Epidermal melanocyte (primary cell): ENCODE measurements around the gene ACKR2.

Experiments used
- DNase-seq: peaks from one replicate; pipeline ENCODE4 v3.0.0; 2011; ENCODE audit warnings: low spot score; ENCODE audit not compliant: insufficient read length

The ACKR2 gene, protein sequence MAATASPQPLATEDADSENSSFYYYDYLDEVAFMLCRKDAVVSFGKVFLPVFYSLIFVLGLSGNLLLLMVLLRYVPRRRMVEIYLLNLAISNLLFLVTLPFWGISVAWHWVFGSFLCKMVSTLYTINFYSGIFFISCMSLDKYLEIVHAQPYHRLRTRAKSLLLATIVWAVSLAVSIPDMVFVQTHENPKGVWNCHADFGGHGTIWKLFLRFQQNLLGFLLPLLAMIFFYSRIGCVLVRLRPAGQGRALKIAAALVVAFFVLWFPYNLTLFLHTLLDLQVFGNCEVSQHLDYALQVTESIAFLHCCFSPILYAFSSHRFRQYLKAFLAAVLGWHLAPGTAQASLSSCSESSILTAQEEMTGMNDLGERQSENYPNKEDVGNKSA

DNA sequence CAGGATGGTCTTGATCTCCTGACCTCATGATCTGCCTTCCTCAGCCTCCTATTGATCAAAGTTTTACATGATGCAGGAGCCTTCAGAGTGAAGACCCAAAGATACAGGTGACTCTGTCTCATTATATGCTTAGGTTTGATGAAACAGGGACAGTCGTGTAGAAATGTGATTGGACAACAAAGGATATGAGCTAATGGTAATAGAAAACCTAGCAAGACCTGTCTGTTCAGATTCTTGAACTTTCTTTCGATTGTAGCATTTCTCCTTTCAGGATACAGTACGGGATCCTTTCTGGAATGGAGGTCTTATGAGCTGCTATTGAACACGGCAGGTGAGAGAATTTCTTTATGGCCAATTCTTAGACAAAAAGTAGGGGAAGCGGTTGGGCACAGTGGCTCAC is at the start of gene ACKR2:
Gene ACKR2 (plus strand): TSS at position 244 of the 400 bp plus-strand sequence. CDS start 55,058 bp downstream, outside the sequence.
- no peak for DNase-seq

DNA sequence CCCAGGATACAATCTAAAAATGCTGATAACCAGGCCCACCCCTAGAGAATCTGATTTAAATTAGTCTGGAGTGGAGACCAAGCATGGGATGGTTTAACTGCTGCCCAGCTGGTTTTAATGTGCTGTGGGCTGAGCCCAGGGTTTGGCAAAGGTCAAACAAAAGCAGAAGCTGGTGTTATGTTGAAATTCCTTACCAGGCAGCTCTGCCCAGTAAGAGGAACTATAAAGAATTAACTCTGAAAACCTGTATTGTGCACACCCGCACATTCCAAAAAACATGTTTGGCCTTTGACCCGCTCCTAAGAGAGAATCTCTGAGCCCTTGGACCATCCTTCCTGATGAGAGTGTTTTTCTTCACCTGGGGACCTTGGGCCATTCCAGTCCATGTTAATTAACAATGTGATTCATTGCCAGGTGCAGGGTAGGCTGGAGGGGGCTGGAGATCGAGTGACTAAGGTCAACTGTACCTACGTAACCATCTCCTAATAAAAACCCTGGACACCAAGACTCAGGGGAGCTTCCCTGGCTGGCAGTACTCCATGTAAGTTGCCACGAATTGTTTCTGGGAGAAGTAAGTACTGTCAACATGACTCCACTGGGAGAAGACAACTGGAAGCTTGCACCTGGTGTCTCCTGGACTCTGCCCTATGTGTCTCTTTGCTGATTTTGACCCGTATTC is 47.1 kb upstream of the ACKR2 start:
- no peak for DNase-seq

DNA sequence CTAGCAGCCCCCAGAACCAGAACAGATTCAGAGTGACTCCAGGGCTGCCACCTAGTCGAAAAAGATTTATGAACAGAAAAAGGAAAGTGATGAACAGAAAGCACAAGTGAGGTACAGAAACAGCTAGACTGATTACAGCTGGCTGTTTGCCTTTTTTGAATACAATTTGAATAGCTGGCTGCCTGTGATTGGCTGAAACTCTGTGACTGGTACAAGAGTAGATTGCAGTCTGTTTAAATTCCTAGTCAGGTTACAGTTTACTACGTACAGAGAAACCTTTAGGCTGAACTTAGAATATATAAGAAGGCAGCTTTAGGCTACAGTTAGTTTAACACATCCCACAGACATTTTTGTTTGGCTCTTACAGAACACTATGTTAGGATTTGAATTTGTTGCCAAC is 46.2 kb upstream of the ACKR2 start:
- no peak for DNase-seq

DNA sequence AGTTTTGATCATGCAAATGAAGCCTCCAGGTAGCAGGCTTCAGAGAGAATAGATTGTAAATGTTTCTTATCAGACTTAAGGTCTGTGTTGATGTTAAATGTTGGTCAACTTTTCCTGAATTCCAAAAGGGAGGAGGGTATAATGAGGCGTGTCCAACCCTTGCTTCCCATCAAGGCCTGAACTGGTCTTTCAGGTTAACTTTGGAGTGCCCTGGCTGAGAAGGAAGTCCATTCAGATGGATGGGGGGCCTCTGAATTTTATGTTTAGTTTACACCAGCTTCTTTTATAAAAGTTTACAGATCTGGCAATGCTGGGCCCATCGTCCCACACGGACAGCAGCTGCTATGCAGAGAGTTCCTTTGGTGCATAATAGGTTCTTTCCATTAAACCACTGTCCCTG is 45.1 kb upstream of the ACKR2 start:
- no peak for DNase-seq

DNA sequence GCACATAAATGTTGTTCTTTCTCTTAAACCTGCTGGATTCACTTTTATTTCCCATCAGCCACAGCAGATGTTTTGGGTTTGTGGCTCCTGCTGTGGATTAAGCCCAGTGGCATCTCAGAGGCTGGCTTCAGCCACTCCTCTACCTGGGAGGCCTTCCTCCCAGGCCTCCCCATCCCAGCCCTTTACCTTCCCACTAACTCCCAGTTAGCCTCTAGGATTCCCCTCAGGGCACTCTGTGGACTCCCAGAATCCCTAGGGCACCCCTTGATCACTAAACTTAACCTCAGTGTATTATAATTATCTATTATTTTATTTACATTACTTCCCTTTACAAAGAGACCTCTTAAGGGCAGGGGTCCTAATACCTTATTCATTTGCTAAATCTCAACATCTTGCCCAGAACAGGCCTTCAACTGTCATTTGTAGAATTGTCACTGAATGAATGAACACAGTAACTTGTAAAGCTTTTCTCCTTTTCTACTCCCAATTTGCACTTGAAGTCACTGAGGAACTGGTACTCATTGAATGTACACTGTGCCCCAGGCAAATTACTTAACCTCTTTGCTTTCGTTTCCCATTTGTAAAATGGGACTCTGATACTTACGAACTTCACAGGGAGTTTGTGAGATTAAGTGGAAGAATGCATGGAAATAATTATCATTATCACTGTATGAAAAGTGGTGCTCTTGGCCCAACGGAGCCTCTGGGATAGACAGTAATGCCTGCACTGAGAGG is 44.5 kb upstream of the ACKR2 start:
- DNase-seq = peak; percentile 34

DNA sequence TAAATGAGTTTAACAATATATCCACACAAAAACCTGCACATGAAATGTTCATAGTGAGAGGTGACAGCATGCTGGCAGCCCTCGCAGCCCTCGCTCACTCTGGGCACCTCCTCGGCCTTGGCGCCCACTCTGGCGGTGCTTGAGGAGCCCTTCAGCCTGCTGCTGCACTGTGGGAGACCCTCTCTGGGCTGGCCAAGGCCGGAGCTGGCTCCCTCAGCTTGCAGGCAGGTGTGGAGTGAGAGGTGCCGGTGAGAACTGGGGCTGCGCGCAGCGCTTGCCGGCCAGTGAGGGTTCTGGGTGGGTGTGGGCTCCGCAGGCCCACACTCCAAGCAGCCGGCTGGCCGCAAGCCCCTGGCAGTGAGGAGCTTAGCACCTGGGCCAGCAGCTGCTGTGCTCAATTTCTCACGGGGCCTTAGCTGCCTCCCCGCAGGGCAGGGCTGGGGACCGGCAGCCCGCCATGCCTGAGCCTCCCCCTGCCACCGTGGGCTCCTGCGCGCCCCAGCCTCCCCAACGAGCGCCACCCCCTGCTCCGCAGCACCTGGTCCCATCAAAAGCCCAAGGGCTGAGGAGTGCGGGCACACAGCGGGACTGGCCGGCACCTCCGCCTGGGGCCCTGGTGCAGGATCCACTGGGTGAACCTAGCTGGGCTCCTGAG is 39.6 kb upstream of the ACKR2 start:
- no peak for DNase-seq

DNA sequence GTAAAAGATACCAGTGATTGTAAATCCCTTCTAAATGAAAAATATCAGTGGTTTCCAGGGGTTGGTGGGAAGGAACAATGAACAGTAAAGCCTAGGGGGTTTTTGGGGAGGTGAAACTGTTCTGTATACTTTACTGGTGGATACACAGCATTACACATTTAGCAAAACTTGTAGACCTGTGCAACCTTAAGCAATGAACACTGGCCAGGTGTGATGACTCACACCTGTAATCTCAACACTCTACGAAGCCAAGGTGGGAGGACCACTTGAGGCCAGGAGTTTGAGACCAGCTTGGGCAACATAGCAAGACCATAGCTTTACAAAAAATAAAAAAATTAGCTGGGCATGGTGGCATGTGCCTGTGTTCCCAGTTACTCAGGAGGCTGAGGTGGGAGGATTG is 38.0 kb upstream of the ACKR2 start:
- DNase-seq = no peak

DNA sequence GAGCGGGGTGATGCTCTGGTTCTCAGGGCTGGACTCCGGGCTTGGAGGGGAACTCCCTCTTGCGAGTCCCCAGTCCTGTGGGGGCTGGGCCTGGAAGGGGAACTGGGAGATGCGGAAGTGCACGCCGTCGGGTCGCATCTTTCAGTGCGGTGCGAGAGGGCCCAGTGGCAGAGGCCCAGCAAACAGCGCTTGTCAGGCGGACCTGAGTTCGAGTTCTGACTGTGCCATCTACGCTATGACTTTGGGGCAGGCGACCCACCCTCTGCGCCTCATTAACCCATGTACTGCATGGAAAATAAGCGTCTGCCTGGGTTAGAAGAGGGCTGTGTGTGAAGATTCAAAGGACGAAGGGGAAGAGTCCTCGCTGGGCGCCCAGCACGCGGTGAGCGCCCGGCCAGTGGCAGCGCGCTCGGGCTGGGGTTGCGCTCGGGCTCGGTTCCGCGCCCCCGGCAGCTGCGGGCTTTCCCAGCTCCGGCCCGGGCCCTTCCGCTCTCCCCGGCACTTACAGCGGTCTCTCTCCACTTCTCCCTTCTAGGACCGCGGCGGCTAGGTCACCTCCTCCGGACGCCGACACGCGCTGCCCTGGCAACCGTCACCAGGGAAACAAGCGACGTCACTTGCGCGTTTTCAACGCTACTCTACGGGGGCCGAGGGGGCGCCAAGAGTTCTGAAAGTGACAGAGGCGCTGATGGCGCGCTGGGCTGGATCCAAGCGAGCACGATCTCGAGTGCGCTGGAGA is 36.4 kb upstream of the ACKR2 start, which contains the start of gene CCDC13:
Gene CCDC13 (minus strand): TSS at position 584 of the 739 bp plus-strand sequence. CDS start 14,908 bp downstream, outside the sequence.
- peak; percentile 79 for DNase-seq

DNA sequence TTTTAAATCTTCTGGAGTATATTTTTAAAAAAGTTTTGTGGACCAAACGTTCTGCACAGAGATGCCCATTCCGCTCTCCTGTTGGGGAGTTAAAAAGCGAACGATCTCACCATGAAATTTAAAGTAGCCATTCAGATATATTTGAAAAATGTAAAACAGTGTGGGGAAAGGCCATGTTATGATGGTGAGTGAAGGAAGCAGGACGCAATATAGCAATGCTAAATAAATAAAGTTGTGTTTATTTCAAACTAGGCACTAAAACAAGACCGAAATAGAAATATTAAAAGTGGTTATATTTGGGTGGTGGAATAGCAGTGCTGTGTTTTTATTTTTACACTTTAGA is 35.9 kb upstream of the ACKR2 start:
- no peak for DNase-seq

DNA sequence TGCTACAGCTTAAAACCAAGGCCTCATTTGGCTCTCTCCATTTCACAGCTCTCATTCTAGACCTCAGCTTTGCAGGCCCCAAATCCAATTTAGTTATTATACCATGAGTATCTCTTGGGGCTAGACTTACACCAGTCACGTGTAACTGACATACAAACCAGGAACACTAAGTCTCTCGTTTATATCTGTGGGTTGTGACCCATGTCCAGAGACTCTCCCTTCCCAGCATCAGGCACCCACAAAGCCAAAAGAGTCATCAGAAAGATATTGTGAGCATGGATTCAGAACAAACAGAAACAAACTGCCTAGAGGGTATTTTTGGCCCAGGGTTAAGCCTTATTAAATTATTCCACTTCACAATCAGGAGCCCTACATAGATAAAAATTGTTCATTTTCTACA is 30.6 kb upstream of the ACKR2 start:
- DNase-seq = no peak

DNA sequence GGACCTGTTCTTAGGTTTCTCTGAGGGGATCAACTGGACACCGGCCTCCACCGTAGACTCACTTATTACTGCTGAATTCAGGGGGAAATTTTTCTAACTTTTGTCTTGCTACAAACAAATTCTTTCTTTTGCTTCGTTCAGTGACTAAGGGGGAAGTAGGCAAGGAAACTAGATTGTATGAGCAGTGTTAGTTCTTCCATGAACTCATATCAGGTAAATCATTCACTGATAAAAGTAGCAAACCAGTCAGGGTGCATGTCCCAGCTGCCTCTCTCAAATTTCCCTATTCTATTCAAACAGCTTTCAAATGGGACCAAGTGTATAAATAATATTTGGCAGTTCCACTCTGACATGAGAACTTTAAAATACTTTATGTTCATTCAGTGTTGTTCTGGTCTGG is 28.8 kb upstream of the ACKR2 start:
- DNase-seq = no peak

DNA sequence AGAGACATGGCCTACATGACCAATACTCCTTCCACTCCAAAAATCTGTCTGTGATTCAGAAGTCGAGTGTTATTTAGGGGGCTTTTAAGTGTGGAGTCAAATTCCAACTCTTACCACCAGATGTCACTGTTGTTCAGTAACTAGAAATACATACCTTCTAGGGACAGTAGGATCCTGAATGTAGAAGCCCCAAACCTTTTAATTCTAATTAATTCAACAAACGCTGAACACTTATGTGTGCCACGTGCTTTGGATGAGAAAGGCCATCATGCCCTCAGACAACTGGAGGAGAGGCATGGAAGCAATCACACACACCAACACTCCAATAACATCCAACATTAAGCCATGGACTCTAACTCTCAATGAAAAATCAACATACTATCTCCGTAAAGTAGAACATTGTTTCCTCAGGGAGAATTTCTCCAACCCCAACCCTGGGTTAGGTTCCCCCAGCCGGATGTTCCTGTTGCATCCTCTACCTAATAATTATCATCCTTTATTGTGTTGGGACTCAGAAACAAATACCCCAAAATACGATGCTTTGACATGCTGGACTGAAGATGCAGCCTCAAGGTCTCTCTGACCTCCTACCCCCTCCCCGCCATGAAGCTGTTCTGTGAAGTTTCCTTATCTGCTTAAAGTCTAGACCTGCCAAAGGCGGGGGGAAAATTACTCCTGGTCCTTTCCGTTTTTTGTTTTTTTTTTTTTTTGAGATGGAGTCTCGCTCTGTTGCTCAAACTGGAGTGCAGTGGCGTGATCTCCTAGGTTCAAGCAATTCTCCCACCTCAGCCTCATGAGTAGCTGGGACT is 28.1 kb upstream of the ACKR2 start:
- peak; percentile 70 for DNase-seq

DNA sequence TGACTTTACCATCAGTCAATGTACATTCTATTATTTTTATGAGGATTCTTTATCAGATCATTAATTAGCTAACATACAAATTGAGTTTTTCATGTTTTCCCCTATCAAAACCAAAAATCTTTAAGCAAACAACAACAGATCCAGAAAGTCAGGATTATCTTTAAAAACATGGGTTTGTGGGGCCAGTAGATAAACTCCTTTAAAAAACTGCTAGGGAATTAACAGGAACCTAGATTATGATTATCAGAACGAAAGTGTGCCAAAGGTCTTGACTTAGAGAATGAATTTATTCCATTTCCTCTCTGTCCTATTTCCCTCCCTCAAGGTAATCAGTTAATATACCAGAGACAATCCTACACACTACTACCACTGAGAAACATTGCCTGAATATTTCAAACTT is 23.0 kb upstream of the ACKR2 start:
- no peak for DNase-seq

DNA sequence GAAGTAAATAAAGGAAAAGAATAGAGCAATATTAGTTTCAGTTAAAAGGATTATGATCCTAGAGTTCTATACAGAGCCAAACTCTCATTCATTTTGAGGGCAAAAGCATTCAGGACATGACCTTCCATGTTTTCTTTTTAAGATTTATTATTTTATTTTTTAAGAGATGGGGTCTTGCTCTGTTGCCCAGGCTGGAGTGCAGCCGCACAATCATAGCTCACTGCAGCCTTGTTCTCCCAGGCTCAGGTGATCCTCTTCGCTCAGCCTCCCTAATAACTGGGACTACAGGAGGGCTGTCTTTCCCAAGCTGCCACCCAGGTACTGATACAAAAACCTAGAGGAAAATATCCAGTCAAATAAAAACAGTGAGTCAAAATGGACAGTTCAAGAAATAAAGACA is 22.6 kb upstream of the ACKR2 start:
- no peak for DNase-seq

DNA sequence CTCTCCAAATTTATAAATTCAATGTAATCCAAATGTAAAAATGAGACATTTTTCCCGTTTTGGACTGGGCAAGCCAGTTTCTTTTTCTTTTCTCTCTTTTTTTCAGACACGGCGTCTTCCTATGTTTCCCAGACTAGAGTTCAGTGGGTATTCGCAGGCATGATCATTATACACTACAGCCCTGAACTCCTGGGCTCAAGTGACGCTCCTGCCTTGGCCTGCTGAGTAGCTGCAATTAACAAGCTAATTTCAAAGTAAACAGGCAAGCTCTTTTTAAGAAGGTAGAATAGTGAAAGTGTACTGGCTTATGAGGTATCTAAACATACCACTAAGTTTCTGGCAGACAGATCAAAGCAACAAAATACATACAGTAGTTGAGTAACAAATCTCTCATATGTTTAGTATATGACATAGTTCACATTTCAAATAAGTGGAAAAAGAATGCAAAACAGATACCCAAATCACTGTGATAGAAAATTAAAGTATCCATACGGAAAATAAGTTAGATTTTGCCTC is 18.5 kb upstream of the ACKR2 start:
- DNase-seq = no peak

DNA sequence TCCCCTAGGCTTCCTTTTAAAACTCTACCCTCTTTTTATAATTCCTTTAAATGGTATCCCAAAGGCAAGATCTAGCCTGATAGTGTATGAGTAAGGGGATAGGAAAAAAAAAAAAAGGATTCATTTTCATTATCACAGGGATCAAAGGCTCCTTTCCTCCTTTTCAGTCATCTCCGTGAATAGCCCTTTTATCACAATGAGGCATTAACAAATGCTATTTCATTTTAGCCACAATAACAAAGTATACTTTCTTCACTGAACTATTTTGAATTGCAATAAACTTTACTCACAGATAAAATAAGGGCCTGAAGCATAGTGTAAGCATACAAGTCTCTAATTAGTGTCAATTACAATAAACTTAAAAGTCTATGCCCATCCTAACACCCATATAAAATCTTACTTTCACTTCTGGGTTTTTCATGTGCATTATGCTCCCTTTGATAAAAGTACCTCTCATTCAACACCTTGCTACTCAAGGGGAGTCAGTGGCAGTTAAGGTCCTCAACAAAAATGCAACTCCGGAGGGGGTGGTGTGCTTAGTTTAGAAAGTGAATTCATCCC is 13.5 kb upstream of the ACKR2 start:
- DNase-seq = no peak

DNA sequence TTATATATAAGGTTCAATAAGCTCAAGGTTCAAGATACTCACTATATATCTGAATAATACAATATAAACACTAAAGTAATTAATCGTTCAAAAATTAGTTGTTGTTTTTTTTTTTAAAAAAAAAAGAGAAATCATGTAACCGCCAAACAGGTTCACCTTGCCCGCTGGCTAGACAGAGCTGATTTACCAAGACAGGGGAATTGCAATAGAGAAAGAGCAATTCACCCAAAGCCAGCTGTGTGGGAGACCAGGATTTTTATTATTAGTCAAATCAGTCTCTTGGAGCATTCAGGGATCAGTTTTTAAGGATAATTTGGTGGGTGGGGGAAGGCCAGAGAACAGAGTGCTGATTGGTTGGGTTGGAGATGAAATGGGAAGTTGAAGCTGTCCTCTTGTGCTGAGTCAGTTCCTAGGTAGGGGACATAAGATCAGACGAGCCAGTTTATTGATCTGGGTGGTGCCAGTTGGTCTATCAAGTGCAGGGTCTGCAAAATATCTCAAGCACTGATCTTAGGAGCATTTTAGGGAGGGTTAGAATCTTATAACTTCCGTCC is 12.8 kb upstream of the ACKR2 start:
- no peak for DNase-seq

DNA sequence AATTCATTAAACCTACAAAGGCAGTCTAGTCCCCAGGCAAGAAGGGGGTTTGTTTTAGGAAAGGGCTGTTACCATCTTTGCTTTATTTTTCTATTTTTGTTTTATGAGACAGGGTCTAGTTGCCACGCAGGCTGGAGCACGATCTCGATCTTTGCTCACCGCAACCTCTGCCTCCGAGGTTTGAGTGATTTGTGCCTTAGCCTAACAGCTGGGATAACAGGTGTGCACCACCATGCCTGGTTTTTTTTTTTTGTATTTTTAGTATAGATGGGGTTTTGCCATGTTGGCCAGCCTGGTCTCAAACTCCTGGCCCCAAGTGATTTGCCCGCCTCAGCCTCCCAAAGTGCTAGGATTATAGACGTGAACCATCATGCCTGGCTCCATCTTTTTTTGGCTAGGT is 9.9 kb upstream of the ACKR2 start:
- DNase-seq = no peak

DNA sequence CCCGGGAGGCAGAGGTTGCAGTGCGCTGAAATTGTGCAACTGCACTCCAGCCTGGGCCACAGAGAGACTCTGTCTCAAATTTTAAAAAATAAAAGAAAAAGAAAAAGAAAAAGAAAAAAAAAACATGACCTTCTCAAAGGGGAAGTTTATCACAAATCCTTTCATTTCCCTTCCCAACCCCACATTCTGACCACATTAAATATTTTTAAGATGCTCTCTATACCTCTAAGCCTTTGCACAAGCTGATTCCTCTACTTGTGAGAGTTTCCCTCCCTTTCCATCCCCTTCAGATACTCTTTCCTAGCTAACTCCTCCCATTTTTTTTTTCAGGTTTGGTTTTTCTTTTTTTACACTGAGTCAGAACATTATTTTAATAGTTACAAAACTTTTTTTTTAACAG is 9.0 kb upstream of the ACKR2 start:
- no peak for DNase-seq
